ENCODE data around the gene NRG3.
"Not testable (repeated sequence)": the region's sequence is repeated elsewhere in the genome, so short reads cannot be mapped to it uniquely, and the experiment has no call there.

The NRG3 gene

DNA sequence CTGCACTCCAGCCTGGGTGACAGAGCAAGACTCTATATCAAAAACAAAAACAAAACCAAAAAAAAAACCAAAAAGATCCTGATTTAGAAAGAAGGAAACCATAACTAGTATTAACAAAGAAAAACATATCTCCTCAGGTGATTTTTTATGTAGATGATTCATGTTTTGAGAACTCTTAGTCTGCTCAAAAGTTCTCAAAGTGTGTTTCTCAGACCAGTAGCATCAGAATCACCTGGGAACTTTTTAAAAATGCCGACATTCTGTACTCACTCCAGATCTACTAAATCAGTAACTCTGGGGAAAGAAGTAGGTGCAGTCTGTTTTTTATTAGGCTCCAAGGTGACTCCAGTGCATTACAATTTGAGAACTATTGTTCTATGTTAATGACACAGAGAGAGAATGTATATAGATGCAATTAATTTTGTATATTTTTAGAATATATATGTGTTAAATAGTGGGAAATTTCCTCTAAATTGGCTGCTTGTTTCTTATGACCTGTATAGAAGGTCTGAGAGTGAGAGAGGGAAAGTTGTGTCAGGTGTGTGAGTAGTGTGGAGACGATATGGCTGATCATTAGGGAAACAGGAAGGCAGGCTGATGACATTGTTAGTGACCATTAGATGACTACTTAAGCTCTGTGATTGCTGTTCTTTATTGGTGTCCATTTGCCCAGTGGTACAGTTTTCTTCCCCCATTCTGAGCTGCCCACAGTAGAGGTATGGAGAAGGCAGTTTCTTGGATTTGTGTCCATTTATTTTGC, 1075.0 kb downstream of the NRG3 start:
- H3K27ac ChIP-seq = no peak overlapping the region
- TF ChIP-seq, protein P1, sequence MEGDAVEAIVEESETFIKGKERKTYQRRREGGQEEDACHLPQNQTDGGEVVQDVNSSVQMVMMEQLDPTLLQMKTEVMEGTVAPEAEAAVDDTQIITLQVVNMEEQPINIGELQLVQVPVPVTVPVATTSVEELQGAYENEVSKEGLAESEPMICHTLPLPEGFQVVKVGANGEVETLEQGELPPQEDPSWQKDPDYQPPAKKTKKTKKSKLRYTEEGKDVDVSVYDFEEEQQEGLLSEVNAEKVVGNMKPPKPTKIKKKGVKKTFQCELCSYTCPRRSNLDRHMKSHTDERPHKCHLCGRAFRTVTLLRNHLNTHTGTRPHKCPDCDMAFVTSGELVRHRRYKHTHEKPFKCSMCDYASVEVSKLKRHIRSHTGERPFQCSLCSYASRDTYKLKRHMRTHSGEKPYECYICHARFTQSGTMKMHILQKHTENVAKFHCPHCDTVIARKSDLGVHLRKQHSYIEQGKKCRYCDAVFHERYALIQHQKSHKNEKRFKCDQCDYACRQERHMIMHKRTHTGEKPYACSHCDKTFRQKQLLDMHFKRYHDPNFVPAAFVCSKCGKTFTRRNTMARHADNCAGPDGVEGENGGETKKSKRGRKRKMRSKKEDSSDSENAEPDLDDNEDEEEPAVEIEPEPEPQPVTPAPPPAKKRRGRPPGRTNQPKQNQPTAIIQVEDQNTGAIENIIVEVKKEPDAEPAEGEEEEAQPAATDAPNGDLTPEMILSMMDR (IDR thresholded peaks at IDR 0.05) = no peak
- H3K4me3 ChIP-seq (ENCODE audit: low read depth, low read length) = no peak overlapping the region
- no peak overlapping the region for H2AFZ ChIP-seq
- H3K9ac ChIP-seq = no peak overlapping the region
- no peak overlapping the region for H3K4me2 ChIP-seq (ENCODE audit: low read length)
- H3K79me2 ChIP-seq = no peaks in the 10 kb centered on the region
- no peaks in the 10 kb centered on the region for H3K27me3 ChIP-seq (ENCODE audit: control insufficient read depth, insufficient read depth, low read length)
- H3K9me3 ChIP-seq (ENCODE audit: control insufficient read depth, low read length) = no peaks in the 10 kb centered on the region
- H3K4me1 ChIP-seq = no peaks in the 10 kb centered on the region
- no peaks in the 10 kb centered on the region for H3K36me3 ChIP-seq (ENCODE audit: control insufficient read depth, insufficient read depth, low read length)

GRCh38 chr10:82953331-82953730, 1078.3 kb downstream of the NRG3 start:
- no peaks in the 10 kb centered on the region for H3K9me3 ChIP-seq (ENCODE audit: control insufficient read depth, low read length)
- H2AFZ ChIP-seq = no peak overlapping the region
- no peak overlapping the region for H3K4me2 ChIP-seq (ENCODE audit: low read length)
- no peak overlapping the region for H3K9ac ChIP-seq
- no peak overlapping the region for H3K4me3 ChIP-seq (ENCODE audit: low read depth, low read length)
- H3K4me1 ChIP-seq = no peaks in the 10 kb centered on the region
- TF ChIP-seq, protein P1 (IDR thresholded peaks at IDR 0.05) = no peak
- H3K36me3 ChIP-seq (ENCODE audit: control insufficient read depth, insufficient read depth, low read length) = no peaks in the 10 kb centered on the region
- no peaks in the 10 kb centered on the region for H3K79me2 ChIP-seq
- H3K27me3 ChIP-seq (ENCODE audit: control insufficient read depth, insufficient read depth, low read length) = no peaks in the 10 kb centered on the region
- H3K27ac ChIP-seq = no peak overlapping the region

- TF ChIP-seq, protein P1 (IDR thresholded peaks at IDR 0.05) = no peak
- Histone ChIP-seq H3K4me1 (no peaks in the 10 kb centered on the region), H3K9ac (no peak overlapping the region), H2AFZ (no peak overlapping the region), H3K36me3 (ENCODE audit: control insufficient read depth, insufficient read depth, low read length) (no peaks in the 10 kb centered on the region), H3K79me2 (no peaks in the 10 kb centered on the region), H3K27me3 (ENCODE audit: control insufficient read depth, insufficient read depth, low read length) (no peaks in the 10 kb centered on the region), H3K4me3 (ENCODE audit: low read depth, low read length) (no peak overlapping the region), H3K4me2 (ENCODE audit: low read length) (no peak overlapping the region), H3K27ac (no peak overlapping the region), H3K9me3 (ENCODE audit: control insufficient read depth, low read length) (no peaks in the 10 kb centered on the region)
Observed at GRCh38 chr10:82953909-82954308, 1078.9 kb downstream of the NRG3 start.

- H3K27me3 ChIP-seq (ENCODE audit: control insufficient read depth, insufficient read depth, low read length); H3K4me1 ChIP-seq; H3K9me3 ChIP-seq (ENCODE audit: control insufficient read depth, low read length); H3K79me2 ChIP-seq; H2AFZ ChIP-seq; H3K4me3 ChIP-seq (ENCODE audit: low read depth, low read length); H3K36me3 ChIP-seq (ENCODE audit: control insufficient read depth, insufficient read depth, low read length); H3K9ac ChIP-seq; H3K27ac ChIP-seq; H3K4me2 ChIP-seq (ENCODE audit: low read length): not testable (repeated sequence)
Observed at GRCh38 chr10:82960421-82961060, 1085.5 kb downstream of the NRG3 start.

DNA sequence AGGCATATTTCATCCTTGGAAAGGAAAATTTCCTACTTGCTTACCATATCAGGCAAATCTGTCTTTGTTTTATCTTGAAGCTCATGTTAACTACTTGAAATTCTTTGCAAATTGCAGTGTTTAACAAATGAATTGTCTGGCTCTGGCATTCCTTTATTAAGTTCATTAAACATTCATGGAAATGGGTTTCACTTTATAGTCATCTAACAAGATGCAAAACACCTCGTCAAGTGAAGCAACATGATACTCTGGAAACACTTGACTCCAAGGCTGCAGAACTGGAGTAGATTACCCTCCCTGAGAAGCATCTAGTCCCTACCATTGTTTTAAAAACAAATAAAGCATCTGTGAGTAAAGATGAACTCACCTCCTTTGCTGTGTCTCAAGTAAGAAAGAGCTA, 1086.9 kb downstream of the NRG3 start:
- no peak overlapping the region for H3K4me3 ChIP-seq (ENCODE audit: low read depth, low read length)
- H3K9me3 ChIP-seq (ENCODE audit: control insufficient read depth, low read length) = no peaks in the 10 kb centered on the region
- no peaks in the 10 kb centered on the region for H3K36me3 ChIP-seq (ENCODE audit: control insufficient read depth, insufficient read depth, low read length)
- H3K4me2 ChIP-seq (ENCODE audit: low read length) = no peak overlapping the region
- no peaks in the 10 kb centered on the region for H3K79me2 ChIP-seq
- no peaks in the 10 kb centered on the region for H3K4me1 ChIP-seq
- no peaks in the 10 kb centered on the region for H3K27me3 ChIP-seq (ENCODE audit: control insufficient read depth, insufficient read depth, low read length)
- TF ChIP-seq, protein P1 (IDR thresholded peaks at IDR 0.05) = no peak
- no peak overlapping the region for H3K9ac ChIP-seq
- no peak overlapping the region for H3K27ac ChIP-seq
- H2AFZ ChIP-seq = no peak overlapping the region

All from parathyroid adenoma (tissue), 2 donors.